ENCODE results near the gene VPS13A.
"Not testable (repeated sequence)": the region's sequence is repeated elsewhere in the genome, so short reads cannot be mapped to it uniquely, and the experiment has no call there.

VPS13A gene

DNA sequence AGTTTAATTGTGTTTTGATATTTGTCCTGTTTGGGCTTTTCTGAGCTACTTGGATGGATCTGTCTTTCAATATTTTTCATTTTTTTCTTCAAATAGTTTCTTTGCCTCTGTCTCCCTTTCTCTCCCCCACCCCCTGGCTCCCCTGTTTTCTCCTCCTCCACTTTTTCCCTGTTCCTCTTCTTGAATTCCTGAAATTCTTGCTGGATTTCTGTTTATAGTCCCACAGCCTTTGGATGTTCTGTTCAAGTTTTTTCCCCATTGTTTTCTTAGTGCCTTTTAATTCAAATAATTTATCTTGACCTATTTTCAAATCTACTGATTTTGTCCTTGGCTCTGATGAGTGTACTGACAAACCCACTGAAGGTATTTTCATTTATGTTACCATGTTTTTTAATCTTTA is 113.0 kb downstream of the VPS13A start:
- DNase-seq (ENCODE audit: low read depth, low spot score), result no peak
- H3K27ac ChIP-seq, result no peak overlapping the region

DNA sequence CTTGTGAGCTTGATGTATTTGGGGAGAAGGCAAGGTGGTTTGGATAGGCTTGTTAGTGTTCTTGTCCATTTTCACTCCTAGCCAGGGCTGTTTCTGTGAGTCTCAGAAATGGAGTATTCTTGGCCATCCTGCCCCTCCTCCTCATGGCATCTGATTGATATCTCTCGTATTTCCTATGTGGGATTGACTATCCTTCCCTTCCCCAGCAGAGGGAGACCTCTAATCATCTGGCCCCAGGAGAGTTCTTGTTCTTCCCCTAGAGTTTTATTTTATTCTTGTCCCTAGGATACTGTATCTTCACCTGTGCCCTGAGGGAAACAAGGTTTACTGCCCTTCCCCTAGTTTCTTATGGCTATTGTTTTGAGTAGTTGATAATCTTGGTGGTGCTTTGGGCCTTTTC is 114.4 kb downstream of the VPS13A start:
- DNase-seq (ENCODE audit: low read depth, low spot score), result no peak
- H3K27ac ChIP-seq, result no peak overlapping the region

DNA sequence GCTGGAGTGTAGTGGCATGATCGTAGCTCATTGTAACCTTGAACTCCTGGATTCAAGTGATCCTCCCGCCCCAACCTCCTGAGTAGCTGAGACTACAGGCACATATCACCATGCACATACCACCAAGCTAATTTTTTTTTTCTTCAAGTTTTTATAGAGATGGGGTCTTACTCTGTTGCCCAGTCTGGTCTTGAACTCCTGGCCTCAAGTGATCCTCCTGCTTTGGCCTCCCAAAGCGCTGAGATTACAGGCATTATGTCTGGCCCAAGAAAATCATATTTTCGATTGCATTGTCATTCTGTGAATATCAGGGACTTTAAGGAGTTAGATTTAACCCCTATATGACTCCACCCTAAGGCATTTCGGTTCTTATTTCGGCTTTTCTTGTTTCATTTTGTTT is 116.6 kb downstream of the VPS13A start:
- DNase-seq (ENCODE audit: low read depth, low spot score), result no peak
- H3K27ac ChIP-seq, result no peak overlapping the region

DNA sequence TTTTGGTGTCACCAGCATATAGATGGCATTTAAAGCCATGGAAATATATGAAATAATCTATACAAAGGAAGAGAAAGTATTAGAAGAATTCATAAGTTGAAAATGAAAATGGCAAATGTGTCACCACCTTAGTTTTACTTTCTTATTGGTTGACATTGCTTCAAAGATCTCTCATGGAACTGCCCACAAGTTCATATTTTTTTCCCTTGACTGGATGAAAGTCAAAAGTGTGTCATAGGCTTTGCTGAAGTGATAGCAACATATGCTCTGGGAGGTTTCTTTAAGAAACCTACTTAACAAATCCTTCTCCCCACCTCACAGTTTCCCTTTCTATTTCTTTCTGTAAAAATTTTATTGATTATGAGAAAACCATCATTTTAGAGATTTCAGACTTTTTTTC is 127.2 kb downstream of the VPS13A start:
- peak overlapping the region; percentile 52 for H3K27ac ChIP-seq
- no peak for DNase-seq (ENCODE audit: low read depth, low spot score)

DNA sequence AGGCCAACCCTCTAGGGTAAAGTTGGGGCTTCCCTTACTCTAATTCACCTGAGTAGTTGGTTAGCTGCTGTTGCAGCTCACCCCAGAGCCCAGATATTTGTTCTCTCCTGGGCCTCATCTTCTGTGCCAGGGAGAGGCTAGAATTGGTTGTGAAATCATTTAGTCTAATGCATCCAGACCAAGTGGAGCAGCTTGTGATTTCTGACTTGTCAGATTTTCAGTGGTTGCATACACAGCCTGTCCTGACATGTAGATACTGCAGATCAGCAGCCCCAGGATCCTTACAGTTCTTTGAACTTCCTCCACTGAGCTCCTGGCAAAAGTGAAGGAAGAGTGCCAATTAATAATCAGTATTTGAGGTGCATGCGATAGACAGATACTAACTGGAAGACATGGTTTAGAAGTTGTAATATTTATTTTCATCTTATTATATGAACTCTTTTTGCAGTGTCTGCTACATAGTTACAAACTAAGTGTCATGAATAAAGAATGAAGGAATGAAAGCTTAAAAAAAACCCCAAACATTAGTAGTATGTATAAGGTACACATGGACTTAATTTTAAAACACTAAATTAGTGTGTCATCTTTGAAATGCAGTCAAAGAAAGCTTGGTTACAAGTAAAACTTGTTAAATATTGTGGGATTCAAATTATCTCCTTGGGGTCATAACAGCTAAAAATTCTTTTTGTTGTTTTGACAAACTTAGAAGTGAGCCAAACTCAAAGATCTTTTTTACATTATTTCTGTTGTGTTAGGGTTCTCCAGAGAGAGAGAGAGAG is 128.5 kb downstream of the VPS13A start:
- peak; percentile 60 for DNase-seq (ENCODE audit: low read depth, low spot score)
- H3K27ac ChIP-seq, result peak overlapping the region; percentile 52

DNA sequence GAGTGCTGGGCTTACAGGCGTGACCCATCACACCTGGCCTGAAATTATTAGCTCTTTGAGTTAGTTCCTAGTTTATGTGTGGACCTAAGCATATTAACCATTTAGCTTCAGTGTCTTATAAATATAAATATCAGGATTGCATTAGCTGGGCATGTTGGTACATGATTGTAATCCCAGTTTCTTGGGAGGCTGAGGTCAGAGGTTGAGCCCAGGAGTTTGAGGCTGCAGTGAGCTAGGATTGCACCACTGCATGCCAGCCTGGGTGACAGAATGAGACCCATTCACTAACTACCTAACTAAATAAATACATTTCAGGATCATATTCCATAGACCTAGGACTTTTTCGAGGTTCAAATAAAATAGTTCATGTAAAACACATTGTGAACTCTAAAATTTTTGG is 129.8 kb downstream of the VPS13A start:
- DNase-seq (ENCODE audit: low read depth, low spot score), result no peak

DNA sequence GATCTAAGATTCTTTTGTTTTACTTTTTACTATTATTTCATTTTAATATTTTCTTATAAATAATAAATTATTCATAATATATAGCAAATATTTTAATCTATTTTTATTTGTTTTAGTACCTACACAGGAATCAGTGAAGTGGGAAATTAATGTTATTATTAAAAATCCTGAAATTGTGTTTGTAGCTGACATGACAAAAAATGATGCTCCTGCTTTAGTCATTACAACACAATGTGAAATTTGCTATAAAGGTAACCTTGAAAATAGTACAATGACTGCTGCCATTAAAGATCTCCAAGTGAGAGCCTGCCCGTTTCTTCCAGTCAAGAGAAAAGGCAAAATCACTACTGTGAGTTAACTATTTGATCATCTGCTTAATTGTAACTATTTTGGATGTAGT is 138.7 kb downstream of the VPS13A start:
- no peak overlapping the region for H3K27ac ChIP-seq
- DNase-seq (ENCODE audit: low read depth, low spot score), result no peak

More for the DNA sequence above, 129.8 kb downstream of the VPS13A start:
- no peak overlapping the region for H3K27ac ChIP-seq

DNA sequence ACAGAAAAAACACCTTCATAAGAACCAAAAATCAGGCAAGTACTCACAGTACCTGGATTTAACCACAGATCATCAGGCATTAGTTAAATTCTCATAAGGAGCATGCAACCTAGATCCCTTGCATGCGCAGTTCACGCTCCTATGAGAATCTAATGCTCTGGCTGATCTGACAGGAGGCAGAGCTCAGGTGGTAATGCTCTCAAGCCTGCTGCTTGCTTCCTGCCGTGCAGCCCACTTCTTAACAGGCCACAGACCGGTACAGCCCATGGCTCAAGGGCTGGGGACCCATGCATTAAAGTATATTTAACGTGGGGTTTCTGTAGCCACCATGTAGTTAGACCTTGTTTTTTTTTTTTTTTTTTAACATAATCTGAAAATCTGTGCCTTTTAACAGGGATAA is 147.7 kb downstream of the VPS13A start:
- DNase-seq (ENCODE audit: low read depth, low spot score), result no peak
- H3K27ac ChIP-seq, result no peak overlapping the region

DNA sequence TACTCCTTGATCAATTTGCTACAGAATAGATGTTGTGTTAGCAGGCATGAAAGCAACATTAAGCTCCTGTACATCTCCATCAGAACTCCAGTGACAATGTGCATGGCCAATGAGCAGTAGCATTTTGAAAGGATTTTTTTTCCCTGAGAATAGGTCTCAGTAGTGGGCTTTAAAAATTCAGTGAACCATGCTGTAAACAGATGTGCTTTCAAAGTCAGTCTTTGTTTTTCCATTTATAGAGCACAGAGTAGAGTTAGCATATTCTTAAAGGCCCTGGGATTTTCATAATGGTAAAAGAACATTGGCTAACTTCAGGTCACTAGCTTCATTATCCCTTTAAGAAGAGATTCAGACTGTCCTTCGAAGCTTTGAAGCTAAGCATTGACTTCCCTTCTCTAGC is 150.8 kb downstream of the VPS13A start:
- H3K27ac ChIP-seq, result no peak overlapping the region
- DNase-seq (ENCODE audit: low read depth, low spot score), result no peak

DNA sequence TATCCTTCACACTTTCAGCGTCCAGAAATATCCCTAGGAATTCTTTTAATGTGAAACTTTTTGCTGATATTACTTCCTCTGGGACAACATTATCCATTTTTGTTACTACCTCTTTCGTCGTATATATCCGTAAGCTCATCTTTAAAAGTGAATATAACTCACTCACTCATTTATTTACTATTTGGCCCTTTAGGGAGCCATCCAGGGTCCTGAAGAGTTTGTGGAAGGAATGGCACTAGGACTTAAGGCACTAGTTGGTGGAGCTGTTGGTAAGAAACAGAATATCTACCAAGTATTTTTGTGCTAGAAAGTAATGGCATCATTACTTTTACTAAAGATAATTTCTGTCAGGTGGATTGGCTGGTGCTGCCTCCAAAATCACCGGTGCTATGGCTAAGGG is 192.7 kb downstream of the VPS13A start:
- DNase-seq (ENCODE audit: low read depth, low spot score), result no peak
- H3K27ac ChIP-seq, result no peak overlapping the region

DNA sequence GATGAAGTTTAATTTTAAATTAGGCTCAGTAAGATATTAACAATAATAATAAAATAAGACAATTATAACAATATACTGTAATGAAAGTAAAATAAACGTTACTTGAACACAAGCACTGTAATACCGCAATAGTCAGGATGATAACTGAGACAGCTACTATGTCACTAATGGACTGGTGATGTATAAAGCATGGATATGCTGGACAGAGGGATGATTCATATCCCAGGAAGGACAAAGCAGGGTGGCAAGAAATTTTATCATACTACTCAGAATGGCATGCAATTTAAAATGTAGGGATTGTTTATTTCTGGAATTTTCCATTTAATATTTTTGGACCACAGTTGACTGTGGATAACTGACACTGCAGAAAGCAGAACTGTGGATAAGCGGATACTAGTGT is 196.9 kb downstream of the VPS13A start:
- no peak overlapping the region for H3K27ac ChIP-seq
- no peak for DNase-seq (ENCODE audit: low read depth, low spot score)

DNA sequence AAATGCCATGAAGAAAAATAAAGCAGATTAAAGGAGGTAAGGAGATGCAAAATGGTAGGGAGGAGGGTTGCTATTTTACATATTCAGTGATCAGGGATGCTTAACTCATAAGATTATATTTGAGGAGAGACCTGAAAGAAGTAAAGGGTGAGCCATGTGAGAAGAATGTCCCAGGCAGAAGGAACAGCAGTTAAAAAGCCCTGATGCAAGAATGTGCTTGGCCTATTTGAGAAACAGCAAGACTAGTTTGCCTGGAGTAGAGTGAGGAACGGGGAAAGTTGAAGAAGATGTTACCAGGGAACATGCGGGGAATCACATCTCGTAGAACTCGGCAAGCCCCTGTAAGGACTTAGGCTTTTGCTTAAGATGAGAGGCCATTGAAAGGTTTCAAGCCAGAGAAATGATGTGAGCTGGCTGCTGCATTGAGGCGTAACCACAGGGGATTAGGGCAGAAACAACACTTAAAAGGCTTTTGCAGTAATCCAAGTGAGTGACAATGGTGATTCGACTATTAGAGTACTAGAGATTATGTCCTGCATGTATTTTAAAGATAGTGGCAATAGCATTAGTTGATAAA is 198.7 kb downstream of the VPS13A start:
- H3K27ac ChIP-seq, result no peak overlapping the region
- no peak for DNase-seq (ENCODE audit: low read depth, low spot score)

DNA sequence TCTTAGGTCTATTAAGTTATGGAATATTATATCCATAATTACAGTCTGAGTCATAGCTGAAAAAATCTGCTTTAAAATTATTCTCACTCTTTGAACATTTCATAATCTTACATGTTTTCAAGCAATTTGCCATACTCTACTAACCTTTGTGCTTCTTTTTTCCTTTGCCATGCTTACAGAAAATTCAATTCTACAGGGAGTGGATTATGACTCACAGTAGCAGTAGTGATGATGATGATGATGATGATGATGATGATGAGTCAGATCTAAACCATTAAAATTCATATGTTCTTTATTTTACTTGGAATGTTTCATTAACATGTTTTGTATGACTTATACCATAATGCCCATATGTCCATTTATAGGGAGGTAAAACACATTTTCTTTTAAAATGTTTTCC is 207.1 kb downstream of the VPS13A start:
- no peak overlapping the region for H3K27ac ChIP-seq
- no peak for DNase-seq (ENCODE audit: low read depth, low spot score)

DNA sequence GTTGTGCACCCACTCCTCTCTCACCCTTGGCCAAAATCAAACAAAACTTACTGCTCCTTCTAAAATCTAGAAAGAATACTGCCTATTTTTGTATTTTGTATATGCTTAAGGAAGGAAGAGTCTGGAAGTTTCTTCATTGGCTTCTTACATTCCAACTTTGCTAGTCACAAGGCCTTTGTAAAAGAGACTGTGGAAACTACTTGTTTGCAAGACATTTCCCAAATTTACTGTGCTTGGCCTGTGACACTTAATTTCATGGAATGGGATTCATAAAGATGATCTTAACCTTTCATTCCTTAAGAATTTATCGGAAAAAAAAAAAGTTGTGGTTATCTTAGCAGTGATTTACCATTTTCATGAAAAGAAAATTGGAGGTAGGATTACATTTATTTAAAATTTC is 208.9 kb downstream of the VPS13A start:
- DNase-seq (ENCODE audit: low read depth, low spot score), result no peak
- no peak overlapping the region for H3K27ac ChIP-seq

DNA sequence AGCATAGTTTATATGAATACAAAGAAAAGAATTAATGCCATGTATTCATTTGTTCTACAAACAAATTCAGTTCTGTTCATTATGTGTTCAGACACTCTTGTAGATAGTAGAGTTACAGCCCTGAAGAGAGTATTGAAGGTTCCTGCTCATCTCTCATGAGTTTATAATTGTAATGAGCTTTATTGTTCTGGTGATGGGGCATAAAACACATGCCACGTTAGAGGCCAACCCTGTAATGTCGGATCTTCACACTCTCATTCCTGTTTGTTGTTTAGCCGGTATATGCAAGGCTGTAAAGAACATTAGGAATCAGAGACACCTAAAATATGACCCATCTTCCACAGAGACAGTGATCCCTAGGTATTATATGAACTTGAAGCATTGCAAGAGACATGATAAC is 214.5 kb downstream of the VPS13A start:
- DNase-seq (ENCODE audit: low read depth, low spot score), result no peak
- H3K27ac ChIP-seq, result no peak overlapping the region

DNA sequence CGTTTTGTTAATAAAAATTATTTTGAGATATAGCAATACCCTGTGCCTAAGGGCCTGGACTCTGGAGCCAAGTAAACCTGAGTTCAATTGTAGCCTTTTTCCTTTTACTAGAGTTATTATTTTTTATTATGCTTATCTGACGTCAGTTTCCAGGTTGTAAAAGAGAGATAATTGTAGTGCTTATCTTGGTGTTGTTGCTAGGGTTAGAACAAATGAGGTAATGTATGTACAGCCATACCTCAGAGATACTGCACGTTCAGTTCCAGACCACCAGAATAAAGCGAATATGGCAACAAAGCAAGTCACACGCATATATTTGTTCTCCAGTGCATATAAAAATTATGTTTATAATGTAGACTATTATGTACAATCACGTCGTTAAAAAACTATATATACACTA is 215.0 kb downstream of the VPS13A start:
- H3K27ac ChIP-seq, result no peak overlapping the region
- no peak for DNase-seq (ENCODE audit: low read depth, low spot score)

DNA sequence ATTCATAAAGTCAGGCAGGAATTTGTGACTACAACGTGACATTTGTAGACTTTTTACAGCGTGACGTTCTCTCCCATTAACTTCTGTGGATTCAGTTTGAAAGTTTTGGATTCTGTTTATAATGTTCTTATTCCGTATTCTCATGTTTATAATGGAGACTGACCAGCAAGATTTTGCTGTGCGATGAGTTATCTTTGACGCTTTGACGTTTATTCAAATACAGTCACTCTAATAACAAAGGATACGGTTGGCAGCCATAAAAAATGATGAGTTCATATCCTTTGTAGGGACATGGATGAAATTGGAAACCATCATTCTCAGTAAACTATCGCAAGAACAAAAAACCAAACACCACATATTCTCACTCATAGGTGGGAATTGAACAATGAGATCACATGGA is 221.2 kb downstream of the VPS13A start:
- not testable (repeated sequence) for H3K27ac ChIP-seq; DNase-seq (ENCODE audit: low read depth, low spot score)

DNA sequence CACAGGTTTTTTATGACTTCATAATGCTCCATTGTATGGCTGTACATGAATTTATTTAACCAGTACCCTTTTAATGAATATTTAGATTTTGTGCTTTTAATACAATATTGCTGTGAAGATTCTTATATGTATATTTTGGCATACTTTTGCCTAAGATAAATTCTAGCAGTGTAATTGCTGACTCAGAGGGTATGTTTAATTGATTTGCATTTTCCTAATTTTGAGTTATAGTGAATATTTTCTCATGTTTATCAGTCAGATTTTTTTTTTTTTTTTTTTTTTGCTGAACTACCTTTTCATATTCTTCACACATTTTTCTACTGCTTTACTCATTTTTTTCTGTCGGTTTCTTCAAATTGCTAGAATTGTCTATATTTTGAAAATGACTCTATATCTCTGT is 222.6 kb downstream of the VPS13A start:
- no peak for DNase-seq (ENCODE audit: low read depth, low spot score)
- no peak overlapping the region for H3K27ac ChIP-seq

DNA sequence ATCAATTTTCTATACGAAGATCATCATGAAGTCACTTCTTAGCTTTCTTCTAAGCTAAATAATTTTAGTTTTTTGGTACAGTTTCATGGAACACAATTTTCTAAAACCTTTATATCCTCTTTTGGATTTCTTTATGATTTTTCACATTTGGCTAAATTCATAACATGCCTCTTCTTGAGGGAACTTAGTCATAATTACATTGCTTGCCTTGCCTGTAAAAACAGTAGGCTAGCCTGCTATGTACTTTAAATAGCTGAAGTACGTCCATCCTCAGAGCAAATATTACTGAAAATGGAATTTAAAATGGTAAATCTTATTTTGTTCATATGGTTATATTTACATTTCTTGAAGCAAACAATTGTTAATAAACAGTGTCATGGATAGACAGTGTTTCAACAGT is 225.0 kb downstream of the VPS13A start:
- DNase-seq (ENCODE audit: low read depth, low spot score), result no peak

DNA sequence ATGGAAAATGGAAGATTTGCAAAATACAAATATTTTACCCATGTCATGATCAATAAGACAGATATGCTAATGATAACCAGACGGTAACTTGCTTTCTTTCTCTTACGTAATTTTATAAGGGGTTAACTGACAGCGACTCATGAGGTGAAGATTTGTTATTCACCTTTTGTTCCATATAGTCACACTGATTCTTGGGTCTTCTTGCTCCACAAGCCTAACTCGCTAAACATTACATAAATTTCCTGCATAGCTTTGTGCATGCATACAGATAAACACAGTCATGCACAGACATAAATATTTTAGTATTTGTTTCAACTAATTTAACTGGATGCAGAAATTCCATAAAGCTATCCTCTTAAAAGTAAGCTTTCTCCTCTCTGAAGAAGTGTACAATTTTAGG is 225.9 kb downstream of the VPS13A start:
- H3K27ac ChIP-seq, result no peak overlapping the region
- no peak for DNase-seq (ENCODE audit: low read depth, low spot score)

More for the DNA sequence above, 225.0 kb downstream of the VPS13A start:
- no peak overlapping the region for H3K27ac ChIP-seq

DNA sequence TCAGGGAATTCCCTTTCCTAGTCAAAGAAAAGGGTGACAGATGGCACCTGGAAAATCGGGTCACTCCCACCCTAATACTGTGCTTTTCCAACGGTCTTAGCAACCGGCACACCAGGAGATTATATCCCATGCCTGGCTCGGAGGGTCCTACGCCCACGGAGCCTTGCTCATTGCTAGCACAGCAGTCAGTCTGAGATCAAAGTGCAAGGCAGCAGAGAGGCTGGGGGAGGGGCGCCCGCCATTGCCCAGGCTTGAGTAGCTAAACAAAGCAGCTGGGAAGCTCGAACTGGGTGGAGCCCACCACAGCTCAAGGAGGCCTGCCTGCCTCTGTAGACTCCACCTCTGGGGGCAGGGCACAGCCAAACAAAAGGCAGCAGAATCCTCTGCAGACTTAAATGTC is 231.2 kb downstream of the VPS13A start:
- not testable (repeated sequence) for H3K27ac ChIP-seq; DNase-seq (ENCODE audit: low read depth, low spot score)

DNA sequence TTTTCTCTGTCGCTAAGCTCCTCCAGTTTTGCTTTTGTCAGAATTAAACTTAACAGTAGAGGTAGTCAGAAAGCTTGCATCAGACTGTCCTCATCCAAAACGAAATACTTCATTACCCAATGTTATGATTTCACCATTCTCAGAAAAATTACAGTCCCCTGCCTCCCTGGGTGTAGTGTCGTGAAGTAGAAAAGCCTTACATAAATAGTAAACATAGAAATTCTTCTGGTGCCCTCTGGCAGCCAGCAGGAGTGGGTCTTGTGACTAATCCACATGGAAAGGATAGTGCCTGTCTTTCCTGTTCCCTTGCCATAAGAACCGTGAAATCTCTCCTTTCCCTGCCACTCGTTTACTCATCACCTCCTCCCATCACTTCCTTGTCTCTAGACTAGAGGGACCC is 240.2 kb downstream of the VPS13A start:
- no peak for DNase-seq (ENCODE audit: low read depth, low spot score)
- no peak overlapping the region for H3K27ac ChIP-seq

Measured in epithelial cell of prostate (primary cell).